K562 (cell line): Measurements from ENCODE around the gene MAGOHB.

Experiments
- ZBTB8A ChIP-seq: fragments of 450-650 bp; IDR thresholded peaks from 2 replicates; pipeline ENCODE4 v1.6.1; 2018; ENCODE audit warnings: mild to moderate bottlenecking, moderate library complexity; ENCODE audit not compliant: partially characterized antibody
- TF ChIP-seq, protein P1 (sequence below): fragments of 250-450 bp; sonication (Bioruptor Pico); IDR thresholded peaks from 2 replicates; pipeline ENCODE4 v1.5.0; 2021; ENCODE audit warnings: mild to moderate bottlenecking, moderate library complexity
- TF ChIP-seq, protein P2 (sequence below): sonication (generic); formaldehyde crosslinking; IDR thresholded peaks from 2 replicates; pipeline ENCODE4 v1.8.0; 2022; ENCODE audit warnings: mild to moderate bottlenecking, missing genetic modification reagents
- TF ChIP-seq, protein P3 (sequence below): fragments of 250-450 bp; sonication (Bioruptor Pico); IDR thresholded peaks from 2 replicates; pipeline ENCODE4 v1.8.0; 2021; ENCODE audit warnings: mild to moderate bottlenecking, moderate library complexity

DNA sequence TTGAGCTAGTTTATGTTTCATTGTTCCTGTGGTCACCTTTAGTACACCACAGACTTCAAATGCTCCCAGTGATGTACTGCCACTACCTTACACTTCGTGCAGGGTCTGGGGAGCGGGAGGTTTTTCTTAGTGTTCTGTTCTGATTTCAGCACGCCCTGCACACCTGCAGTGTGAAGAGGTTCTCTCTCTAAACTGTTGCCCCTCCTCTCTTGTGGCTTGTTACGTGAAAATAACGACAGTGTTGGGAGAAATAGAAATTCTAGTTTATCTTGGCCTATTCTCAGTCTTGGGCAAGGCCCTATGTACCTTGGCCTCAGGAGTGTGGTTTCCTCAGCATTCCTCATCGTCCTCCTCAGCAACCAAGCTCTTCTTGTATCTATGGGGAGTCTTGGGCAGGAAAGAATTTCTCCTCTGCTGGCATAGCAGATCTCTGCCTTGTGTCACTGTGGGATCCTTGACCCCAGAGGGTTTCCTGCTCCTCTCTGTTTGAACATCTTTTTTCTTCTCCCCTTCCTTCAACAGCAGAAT lies 59.1 kb downstream of the MAGOHB start:
- TF ChIP-seq ZBTB8A = no peak
- TF ChIP-seq, protein P1, sequence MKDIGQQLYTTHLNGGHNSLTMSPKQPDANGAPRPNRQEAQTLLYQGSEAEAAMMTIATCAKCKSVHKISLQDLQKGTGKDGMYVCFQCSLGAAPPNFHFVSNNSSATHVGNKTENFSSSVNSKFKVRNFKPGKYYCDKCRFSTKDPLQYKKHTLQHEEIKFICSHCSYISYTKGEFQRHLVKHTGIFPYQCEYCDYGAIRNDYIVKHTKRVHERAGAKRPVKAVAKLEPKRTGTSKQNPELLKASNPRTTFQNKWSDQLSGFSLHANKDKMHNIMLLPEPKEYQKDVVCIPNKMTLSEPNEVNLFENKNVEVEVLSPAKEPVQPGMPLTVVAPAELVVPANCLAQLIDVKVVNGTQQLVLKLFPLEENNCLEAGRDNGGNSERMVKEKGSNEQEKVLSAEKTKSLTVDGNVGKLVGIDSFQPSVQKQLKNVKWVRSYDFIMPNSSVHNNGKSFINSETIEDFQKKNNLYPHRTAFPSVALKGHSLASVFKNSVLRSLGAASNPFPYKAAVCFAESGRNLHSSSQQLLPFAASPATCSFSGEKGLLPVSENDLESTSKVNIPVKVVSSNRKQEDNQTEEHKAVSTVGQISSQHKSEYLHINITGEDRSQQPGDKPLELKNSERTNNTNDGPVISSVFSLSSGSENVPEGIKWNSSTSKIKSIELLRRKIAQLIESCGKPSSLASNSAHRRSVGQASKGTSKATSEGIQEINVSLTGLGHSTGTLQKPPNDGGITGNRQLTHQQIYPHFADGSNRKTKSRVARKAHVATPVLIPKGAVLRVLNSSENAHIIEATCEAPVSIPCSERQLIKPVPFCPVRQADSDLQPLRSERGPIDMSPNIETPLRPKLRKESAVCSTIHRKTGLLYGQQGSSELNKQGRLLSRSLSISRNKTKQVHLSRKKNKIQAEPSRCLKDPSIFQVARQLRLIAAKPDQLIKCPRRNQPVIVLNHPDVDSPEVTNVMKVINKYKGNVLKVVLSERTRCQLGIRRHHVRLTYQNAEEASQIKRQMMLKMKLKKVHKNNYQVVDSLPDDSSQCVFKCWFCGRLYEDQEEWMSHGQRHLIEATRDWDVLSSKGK (CRISPR knock-in tag) = no peak
- TF ChIP-seq, protein P2, sequence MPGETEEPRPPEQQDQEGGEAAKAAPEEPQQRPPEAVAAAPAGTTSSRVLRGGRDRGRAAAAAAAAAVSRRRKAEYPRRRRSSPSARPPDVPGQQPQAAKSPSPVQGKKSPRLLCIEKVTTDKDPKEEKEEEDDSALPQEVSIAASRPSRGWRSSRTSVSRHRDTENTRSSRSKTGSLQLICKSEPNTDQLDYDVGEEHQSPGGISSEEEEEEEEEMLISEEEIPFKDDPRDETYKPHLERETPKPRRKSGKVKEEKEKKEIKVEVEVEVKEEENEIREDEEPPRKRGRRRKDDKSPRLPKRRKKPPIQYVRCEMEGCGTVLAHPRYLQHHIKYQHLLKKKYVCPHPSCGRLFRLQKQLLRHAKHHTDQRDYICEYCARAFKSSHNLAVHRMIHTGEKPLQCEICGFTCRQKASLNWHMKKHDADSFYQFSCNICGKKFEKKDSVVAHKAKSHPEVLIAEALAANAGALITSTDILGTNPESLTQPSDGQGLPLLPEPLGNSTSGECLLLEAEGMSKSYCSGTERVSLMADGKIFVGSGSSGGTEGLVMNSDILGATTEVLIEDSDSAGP (CRISPR knock-in tag) = no peak
- TF ChIP-seq, protein P3, sequence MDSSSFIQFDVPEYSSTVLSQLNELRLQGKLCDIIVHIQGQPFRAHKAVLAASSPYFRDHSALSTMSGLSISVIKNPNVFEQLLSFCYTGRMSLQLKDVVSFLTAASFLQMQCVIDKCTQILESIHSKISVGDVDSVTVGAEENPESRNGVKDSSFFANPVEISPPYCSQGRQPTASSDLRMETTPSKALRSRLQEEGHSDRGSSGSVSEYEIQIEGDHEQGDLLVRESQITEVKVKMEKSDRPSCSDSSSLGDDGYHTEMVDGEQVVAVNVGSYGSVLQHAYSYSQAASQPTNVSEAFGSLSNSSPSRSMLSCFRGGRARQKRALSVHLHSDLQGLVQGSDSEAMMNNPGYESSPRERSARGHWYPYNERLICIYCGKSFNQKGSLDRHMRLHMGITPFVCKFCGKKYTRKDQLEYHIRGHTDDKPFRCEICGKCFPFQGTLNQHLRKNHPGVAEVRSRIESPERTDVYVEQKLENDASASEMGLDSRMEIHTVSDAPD (CRISPR knock-in tag) = no peak
